WI38 (cell line): ENCODE measurements around the gene NXPE3.

ENCODE experiments used
- H3K4me3 ChIP-seq: 2 replicates; pipeline ENCODE4 v1.5.1; 2011; ENCODE audit warnings: low read depth, mild to moderate bottlenecking, control low read depth, low read length
- CTCF ChIP-seq: IDR thresholded peaks from 2 replicates; pipeline ENCODE4 v1.5.1; 2012; ENCODE audit warnings: low read depth, mild to moderate bottlenecking, control low read depth, low read length

The NXPE3 gene

GRCh38 chr3:101842935-101843330, 63.9 kb downstream of the NXPE3 start:
- TF ChIP-seq CTCF, result no peak
- no peak overlapping the region for H3K4me3 ChIP-seq

GRCh38 chr3:101845425-101845824, 66.4 kb downstream of the NXPE3 start:
- TF ChIP-seq CTCF, result no peak
- no peak overlapping the region for H3K4me3 ChIP-seq

GRCh38 chr3:101846709-101847108, 67.7 kb downstream of the NXPE3 start:
- H3K4me3 ChIP-seq, result no peak overlapping the region
- no peak for TF ChIP-seq CTCF

- TF ChIP-seq CTCF, result no peak
- no peak overlapping the region for H3K4me3 ChIP-seq
Measured at GRCh38 chr3:101847328-101847727, 68.3 kb downstream of the NXPE3 start.

- H3K4me3 ChIP-seq, result peak overlapping the region; percentile 58
- no peak for TF ChIP-seq CTCF
Measured at GRCh38 chr3:101848326-101848725, 69.3 kb downstream of the NXPE3 start.

- TF ChIP-seq CTCF, result no peak
- peak within 1 kb of the TSS; percentile 88 for H3K4me3 ChIP-seq
Measured at GRCh38 chr3:101848754-101849713, 70.0 kb downstream of the NXPE3 start, which contains the start of gene NFKBIZ. Gene NFKBIZ (plus strand): TSS chr3:101849514. CDS start chr3:101849629, 115 bp downstream.

GRCh38 chr3:101849714-101850245, 70.8 kb downstream of the NXPE3 start:
- TF ChIP-seq CTCF, result no peak
- H3K4me3 ChIP-seq, result peak overlapping the region; percentile 88
